Mammary epithelial cell (primary cell): Measurements from ENCODE around the gene PBOV1.

Experiments
- EZH2 ChIP-seq: IDR thresholded peaks from 2 replicates; pipeline ENCODE4 v1.6.1; 2012; ENCODE audit warnings: low read length, inconsistent platforms, borderline replicate concordance
- TF ChIP-seq, protein P1 (sequence below), 2 donors: IDR thresholded peaks in 1 of 2; conservative IDR thresholded peaks in 1 of 2; 2 replicates each; pipeline ENCODE4 v1.5.1; 2011 to 2012; ENCODE audit warnings: inconsistent platforms in 2 of 2, low read length in 2 of 2, mild to moderate bottlenecking in 2 of 2, control low read depth in 1 of 2, low read depth in 1 of 2; ENCODE audit not compliant: insufficient read depth in 1 of 2; ENCODE audit errors: extremely low read depth in 1 of 2

DNA sequence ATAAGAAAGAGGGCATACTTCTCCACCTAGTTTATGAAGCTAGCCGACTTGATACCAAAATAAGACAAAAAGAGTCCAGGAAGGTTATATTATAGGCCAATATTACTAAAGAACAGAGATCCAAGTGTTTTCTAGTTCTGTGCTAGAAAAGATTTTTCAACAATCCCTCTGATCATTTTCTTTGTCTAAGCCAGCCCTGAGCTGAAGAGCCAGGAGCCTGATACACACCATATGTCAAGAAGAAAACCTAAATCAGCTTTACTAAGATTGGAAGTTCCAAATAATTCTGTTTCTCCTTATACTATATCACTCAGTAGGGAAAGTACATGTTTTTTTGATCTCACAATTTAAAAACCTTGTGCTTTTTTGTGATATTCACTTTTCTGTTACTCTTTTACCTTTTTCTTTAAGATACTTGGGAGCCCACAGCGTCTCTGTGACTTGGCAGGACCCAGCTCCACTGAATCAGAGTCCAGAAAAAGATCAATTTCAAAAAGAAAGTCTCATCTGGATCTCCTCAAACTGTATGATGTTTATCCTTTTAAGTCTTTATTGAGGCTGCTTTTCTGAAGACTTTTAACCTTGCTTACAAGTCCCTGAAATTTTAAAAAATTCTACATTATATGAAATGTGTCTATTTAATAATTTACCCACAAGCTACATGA is 43.0 kb upstream of the PBOV1 start:
- TF ChIP-seq, protein P1, sequence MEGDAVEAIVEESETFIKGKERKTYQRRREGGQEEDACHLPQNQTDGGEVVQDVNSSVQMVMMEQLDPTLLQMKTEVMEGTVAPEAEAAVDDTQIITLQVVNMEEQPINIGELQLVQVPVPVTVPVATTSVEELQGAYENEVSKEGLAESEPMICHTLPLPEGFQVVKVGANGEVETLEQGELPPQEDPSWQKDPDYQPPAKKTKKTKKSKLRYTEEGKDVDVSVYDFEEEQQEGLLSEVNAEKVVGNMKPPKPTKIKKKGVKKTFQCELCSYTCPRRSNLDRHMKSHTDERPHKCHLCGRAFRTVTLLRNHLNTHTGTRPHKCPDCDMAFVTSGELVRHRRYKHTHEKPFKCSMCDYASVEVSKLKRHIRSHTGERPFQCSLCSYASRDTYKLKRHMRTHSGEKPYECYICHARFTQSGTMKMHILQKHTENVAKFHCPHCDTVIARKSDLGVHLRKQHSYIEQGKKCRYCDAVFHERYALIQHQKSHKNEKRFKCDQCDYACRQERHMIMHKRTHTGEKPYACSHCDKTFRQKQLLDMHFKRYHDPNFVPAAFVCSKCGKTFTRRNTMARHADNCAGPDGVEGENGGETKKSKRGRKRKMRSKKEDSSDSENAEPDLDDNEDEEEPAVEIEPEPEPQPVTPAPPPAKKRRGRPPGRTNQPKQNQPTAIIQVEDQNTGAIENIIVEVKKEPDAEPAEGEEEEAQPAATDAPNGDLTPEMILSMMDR (conservative IDR thresholded peaks at IDR 0.05 in 1 of 2, IDR thresholded peaks at IDR 0.05 in 1 of 2; ENCODE audit: extremely low read depth in 1 of 2, insufficient read depth in 1 of 2, low read depth in 1 of 2, low read length in 2 of 2) = no peak
- TF ChIP-seq EZH2 = no peak
